ENCODE data around the gene SLC16A4. TPM values are rescaled to one million over a fixed set of nuclear protein-coding genes. Genes with fewer than 3 reads are reported as not detected.
A peak's percentile ranks its signal among the peaks of the same experiment; 100 is the strongest.

Gene SLC16A4
- total RNA-seq, 1 experiment from 2014 or later: 0.28 TPM

DNA sequence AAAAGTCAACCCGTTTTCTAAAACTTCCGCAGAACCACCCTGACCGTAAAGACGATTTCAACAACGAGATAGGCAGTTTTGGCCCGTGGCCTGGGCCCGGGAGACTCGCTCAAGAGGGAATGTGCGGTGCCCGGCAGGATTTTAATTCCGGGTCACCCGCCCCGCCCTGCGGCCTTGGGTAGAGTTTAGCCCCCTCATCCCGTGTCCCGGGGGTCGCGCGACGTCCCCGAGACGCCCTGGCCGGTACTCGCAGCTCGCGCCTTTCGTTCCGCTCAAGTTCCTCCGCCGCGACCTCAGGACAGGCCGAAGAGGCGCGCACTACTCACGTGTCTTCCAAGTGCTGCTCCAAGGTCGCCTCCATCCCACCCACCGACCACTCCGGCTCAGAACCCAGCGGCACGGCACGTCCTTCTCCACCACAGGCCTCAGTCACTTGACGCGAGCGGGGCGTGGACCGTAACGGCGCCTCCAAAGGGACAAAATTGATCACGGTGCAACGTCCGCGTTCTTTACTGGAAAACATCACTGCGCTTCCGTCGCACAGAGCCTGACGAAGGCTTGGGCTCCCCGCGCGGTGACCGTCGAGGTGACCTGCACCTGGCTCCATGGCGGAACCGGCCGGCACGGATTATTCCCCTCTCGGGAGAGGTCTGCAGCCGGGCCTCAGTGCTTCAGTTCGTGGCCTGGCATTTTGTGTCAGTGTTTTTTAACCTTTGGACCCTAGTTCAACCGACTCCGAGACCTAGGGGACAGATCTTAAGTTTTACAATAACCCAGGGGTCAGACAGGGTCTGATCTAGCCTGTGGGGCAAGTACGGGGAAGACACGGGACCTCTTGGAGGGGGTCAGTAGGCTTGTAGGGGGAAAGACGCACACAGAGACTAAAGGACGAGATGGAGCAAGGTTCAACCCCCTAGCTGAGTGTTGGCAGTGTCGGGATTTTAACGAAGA, 16.7 kb upstream of the SLC16A4 start, which contains the start of gene LAMTOR5:
Gene LAMTOR5 (minus strand): TSS at position 435 of the 951 bp plus-strand sequence. CDS start 74 bp downstream, at position 361.
- ATAC-seq: peak; percentile 89
- Mint-ChIP-seq H3K4me1 (peaks cover 14% of the 10 kb centered on the region), H3K27ac (peak within 1 kb of the TSS; percentile 98), H3K4me3 (peak within 1 kb of the TSS; percentile 97), H3K36me3 (peaks cover 12% of the 10 kb centered on the region), H3K27me3 (ENCODE audit: low read depth) (0 out of 2 replicates have a peak, but pooled peaks cover 2% of the 10 kb centered on the region), H3K9me3 (no peaks in the 10 kb centered on the region)
- ChIA-PET CTCF (interaction anchor here (0.6 to 7.3 kb wide), 6 partner anchors 47 to 211 kb away, joined by 3 to 106 read pairs (median 10); no protein-coding TSS in a partner anchor), POLR2A (no interaction called here)
- DNase-seq (ENCODE audit: low spot score): peak; percentile 87
- TF ChIP-seq IRF1 (CRISPR knock-in tag; IDR thresholded peaks at IDR 0.05): peak; percentile 44; the same call in 1 of the 2 replicates
- no peak for TF ChIP-seq ZNF263 (CRISPR knock-in tag; IDR thresholded peaks at IDR 0.05; ENCODE audit: low read depth)
- TF ChIP-seq TEAD1 (CRISPR knock-in tag; IDR thresholded peaks at IDR 0.05): peak; percentile 89
- TF ChIP-seq, protein P1, sequence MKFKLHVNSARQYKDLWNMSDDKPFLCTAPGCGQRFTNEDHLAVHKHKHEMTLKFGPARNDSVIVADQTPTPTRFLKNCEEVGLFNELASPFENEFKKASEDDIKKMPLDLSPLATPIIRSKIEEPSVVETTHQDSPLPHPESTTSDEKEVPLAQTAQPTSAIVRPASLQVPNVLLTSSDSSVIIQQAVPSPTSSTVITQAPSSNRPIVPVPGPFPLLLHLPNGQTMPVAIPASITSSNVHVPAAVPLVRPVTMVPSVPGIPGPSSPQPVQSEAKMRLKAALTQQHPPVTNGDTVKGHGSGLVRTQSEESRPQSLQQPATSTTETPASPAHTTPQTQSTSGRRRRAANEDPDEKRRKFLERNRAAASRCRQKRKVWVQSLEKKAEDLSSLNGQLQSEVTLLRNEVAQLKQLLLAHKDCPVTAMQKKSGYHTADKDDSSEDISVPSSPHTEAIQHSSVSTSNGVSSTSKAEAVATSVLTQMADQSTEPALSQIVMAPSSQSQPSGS (CRISPR knock-in tag; IDR thresholded peaks at IDR 0.05; ENCODE audit: borderline replicate concordance, low read depth): no peak
- TF ChIP-seq GTF2I (CRISPR knock-in tag; conservative IDR thresholded peaks at IDR 0.05): no peak
- no peak for TF ChIP-seq JAZF1 (CRISPR knock-in tag; IDR thresholded peaks at IDR 0.05)
- TF ChIP-seq, protein P2, sequence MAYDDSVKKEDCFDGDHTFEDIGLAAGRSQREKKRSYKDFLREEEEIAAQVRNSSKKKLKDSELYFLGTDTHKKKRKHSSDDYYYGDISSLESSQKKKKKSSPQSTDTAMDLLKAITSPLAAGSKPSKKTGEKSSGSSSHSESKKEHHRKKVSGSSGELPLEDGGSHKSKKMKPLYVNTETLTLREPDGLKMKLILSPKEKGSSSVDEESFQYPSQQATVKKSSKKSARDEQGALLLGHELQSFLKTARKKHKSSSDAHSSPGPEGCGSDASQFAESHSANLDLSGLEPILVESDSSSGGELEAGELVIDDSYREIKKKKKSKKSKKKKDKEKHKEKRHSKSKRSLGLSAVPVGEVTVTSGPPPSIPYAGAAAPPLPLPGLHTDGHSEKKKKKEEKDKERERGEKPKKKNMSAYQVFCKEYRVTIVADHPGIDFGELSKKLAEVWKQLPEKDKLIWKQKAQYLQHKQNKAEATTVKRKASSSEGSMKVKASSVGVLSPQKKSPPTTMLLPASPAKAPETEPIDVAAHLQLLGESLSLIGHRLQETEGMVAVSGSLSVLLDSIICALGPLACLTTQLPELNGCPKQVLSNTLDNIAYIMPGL (CRISPR knock-in tag; IDR thresholded peaks at IDR 0.05): peak; percentile 70; the same call in 1 of the 2 replicates
- TF ChIP-seq RORB (CRISPR knock-in tag; IDR thresholded peaks at IDR 0.05): no peak
- TF ChIP-seq FOXP1 (CRISPR knock-in tag; IDR thresholded peaks at IDR 0.05; ENCODE audit: borderline replicate concordance): peak; percentile 97
- TF ChIP-seq, protein P3, sequence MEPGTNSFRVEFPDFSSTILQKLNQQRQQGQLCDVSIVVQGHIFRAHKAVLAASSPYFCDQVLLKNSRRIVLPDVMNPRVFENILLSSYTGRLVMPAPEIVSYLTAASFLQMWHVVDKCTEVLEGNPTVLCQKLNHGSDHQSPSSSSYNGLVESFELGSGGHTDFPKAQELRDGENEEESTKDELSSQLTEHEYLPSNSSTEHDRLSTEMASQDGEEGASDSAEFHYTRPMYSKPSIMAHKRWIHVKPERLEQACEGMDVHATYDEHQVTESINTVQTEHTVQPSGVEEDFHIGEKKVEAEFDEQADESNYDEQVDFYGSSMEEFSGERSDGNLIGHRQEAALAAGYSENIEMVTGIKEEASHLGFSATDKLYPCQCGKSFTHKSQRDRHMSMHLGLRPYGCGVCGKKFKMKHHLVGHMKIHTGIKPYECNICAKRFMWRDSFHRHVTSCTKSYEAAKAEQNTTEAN (CRISPR knock-in tag; IDR thresholded peaks at IDR 0.05): peak; percentile 91
- TF ChIP-seq MXD4 (CRISPR knock-in tag; IDR thresholded peaks at IDR 0.05; ENCODE audit: borderline replicate concordance): no peak
- TF ChIP-seq TEAD4 (CRISPR knock-in tag; IDR thresholded peaks at IDR 0.05): no peak
- TF ChIP-seq ZNF416 (CRISPR knock-in tag; IDR thresholded peaks at IDR 0.05): no peak
- TF ChIP-seq PRRX2 (CRISPR knock-in tag; IDR thresholded peaks at IDR 0.05): no peak
- TF ChIP-seq, protein P4, sequence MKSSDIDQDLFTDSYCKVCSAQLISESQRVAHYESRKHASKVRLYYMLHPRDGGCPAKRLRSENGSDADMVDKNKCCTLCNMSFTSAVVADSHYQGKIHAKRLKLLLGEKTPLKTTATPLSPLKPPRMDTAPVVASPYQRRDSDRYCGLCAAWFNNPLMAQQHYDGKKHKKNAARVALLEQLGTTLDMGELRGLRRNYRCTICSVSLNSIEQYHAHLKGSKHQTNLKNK (CRISPR knock-in tag; IDR thresholded peaks at IDR 0.05): no peak
- TF ChIP-seq NR1H2 (CRISPR knock-in tag; IDR thresholded peaks at IDR 0.05): no peak
- TF ChIP-seq FOXP4 (CRISPR knock-in tag; IDR thresholded peaks at IDR 0.05): no peak; the same call in 1 of the 2 replicates
- no peak for TF ChIP-seq TP53 (CRISPR knock-in tag; IDR thresholded peaks at IDR 0.05)
- TF ChIP-seq CREM (CRISPR knock-in tag; IDR thresholded peaks at IDR 0.05): peak; percentile 94
- no peak for TF ChIP-seq NR3C1 (CRISPR knock-in tag; conservative IDR thresholded peaks at IDR 0.05; ENCODE audit: low read depth)
- TF ChIP-seq MYBL2 (CRISPR knock-in tag; IDR thresholded peaks at IDR 0.05): peak; percentile 93
- TF ChIP-seq, protein P5, sequence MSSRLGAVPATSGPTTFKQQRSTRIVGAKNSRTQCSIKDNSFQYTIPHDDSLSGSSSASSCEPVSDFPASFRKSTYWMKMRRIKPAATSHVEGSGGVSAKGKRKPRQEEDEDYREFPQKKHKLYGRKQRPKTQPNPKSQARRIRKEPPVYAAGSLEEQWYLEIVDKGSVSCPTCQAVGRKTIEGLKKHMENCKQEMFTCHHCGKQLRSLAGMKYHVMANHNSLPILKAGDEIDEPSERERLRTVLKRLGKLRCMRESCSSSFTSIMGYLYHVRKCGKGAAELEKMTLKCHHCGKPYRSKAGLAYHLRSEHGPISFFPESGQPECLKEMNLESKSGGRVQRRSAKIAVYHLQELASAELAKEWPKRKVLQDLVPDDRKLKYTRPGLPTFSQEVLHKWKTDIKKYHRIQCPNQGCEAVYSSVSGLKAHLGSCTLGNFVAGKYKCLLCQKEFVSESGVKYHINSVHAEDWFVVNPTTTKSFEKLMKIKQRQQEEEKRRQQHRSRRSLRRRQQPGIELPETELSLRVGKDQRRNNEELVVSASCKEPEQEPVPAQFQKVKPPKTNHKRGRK (CRISPR knock-in tag; IDR thresholded peaks at IDR 0.05; ENCODE audit: borderline replicate concordance): no peak
- TF ChIP-seq CREB1 (CRISPR knock-in tag; IDR thresholded peaks at IDR 0.05): peak; percentile 90
- no peak for TF ChIP-seq ZNF423 (CRISPR knock-in tag; IDR thresholded peaks at IDR 0.05)
- no peak; the same call in 1 of the 2 replicates for TF ChIP-seq ZNF219 (CRISPR knock-in tag; IDR thresholded peaks at IDR 0.05; ENCODE audit: borderline replicate concordance)
- TF ChIP-seq CTCF (IDR thresholded peaks at IDR 0.05): no peak
- TF ChIP-seq EMX1 (CRISPR knock-in tag; IDR thresholded peaks at IDR 0.05): no peak
